A549 (cell line): ENCODE data around the gene ARFGEF3. TPM values are rescaled to one million over a fixed set of nuclear protein-coding genes. Genes with fewer than 3 reads are reported as not detected.

ENCODE experiments used
- ATAC-seq, 2 experiments: fragments of 200-7000 bp in 1 of 2; fragments of >200 bp in 1 of 2; cut with Nextera tagmentation in 1 of 2; cut with Tn5 transposase in 1 of 2; 3 replicates each; pipeline versions ENCODE4 v1.8.0 to v1.9.1; 2018 to 2020; ENCODE audit warnings: mild to moderate bottlenecking in 1 of 2, moderate library complexity in 1 of 2
- CTCF ChIA-PET: fragments of 300-600 bp; sonication (Branson Sonifier 250); formaldehyde crosslinking; extraction: SDS; loops from one replicate; lab custom pipeline; 2021; ENCODE audit warnings: antibody characterized with exemption, inconsistent platforms; lab: Yijun Ruan, JAX
- POLR2A ChIA-PET: fragments of 350-600 bp; formaldehyde crosslinking; extraction: SDS; loops from one replicate; lab custom pipeline; 2021; ENCODE audit warnings: antibody characterized with exemption, inconsistent platforms; lab: Yijun Ruan, JAX
- DNase-seq, 2 experiments: peaks; one replicate each; pipeline versions ENCODE4 v3.0.0 to v3.0.0-alpha.2; 2011 to 2016; ENCODE audit warnings: low read depth in 1 of 2, low spot score in 1 of 2
- FAIRE-seq: peaks from 2 replicates; lab custom pipeline; 2011; peaks lifted over from hg19 to GRCh38; lab: Jason Lieb, UNC
- H3K27ac ChIP-seq, 2 experiments: fragments of >200 bp; sonication (Bioruptor Twin); formaldehyde crosslinking; 3 replicates each; pipeline ENCODE4 v1.5.1; 2016 to 2017
- H3K4me1 ChIP-seq: fragments of >200 bp; sonication (Bioruptor Twin); formaldehyde crosslinking; 3 replicates; pipeline ENCODE4 v1.6.1; 2016
- H3K4me2 ChIP-seq: fragments of >200 bp; sonication (Bioruptor Twin); formaldehyde crosslinking; 3 replicates; pipeline ENCODE4 v1.6.1; 2016
- H3K4me3 ChIP-seq: fragments of >200 bp; sonication (Bioruptor Twin); formaldehyde crosslinking; 3 replicates; pipeline ENCODE4 v1.5.1; 2016
- H3K9me3 ChIP-seq: fragments of >200 bp; sonication (Bioruptor Twin); formaldehyde crosslinking; 3 replicates; pipeline ENCODE4 v1.6.1; 2016
- CBX2 ChIP-seq: fragments of 200-600 bp; sonication (generic); IDR thresholded peaks from 2 replicates; pipeline ENCODE4 v1.6.1; 2016; ENCODE audit warnings: low read depth, mild to moderate bottlenecking, borderline replicate concordance
- CEBPB ChIP-seq, 2 experiments: fragments of >200 bp in 1 of 2; sonication (Bioruptor Twin) in 1 of 2; formaldehyde crosslinking in 1 of 2; IDR thresholded peaks; 2 replicates each; pipeline ENCODE4 v1.6.1; 2012 to 2016
- EP300 ChIP-seq, 2 experiments: fragments of >200 bp; sonication (Bioruptor Twin); formaldehyde crosslinking; IDR thresholded peaks; 2 replicates in 1 of 2; 3 replicates in 1 of 2; pipeline ENCODE4 v1.6.1; 2016 to 2017
- ESRRA ChIP-seq: fragments of 150-350 bp; IDR thresholded peaks from 2 replicates; pipeline ENCODE4 v1.6.1; 2014; ENCODE audit warnings: mild to moderate bottlenecking, low read length, borderline replicate concordance
- FOXS1 ChIP-seq: fragments of 250-450 bp; sonication (Bioruptor Pico); IDR thresholded peaks from 2 replicates; pipeline ENCODE4 v1.5.0; 2020; ENCODE audit warnings: mild to moderate bottlenecking, moderate library complexity
- HOXB13 ChIP-seq: fragments of 250-450 bp; sonication (Bioruptor Pico); IDR thresholded peaks from 2 replicates; pipeline ENCODE4 v1.5.0; 2020; ENCODE audit warnings: low read depth, mild to moderate bottlenecking, moderate library complexity
- HOXB5 ChIP-seq: fragments of 250-450 bp; sonication (Bioruptor Pico); IDR thresholded peaks from 2 replicates; pipeline ENCODE4 v1.5.0; 2020; ENCODE audit warnings: mild to moderate bottlenecking, moderate library complexity
- JUN ChIP-seq, 2 experiments: fragments of >200 bp; sonication (Bioruptor Twin); formaldehyde crosslinking; IDR thresholded peaks; 2 replicates in 1 of 2; 3 replicates in 1 of 2; pipeline ENCODE4 v1.6.1; 2016 to 2017
- JUNB ChIP-seq: fragments of >200 bp; sonication (Bioruptor Twin); formaldehyde crosslinking; IDR thresholded peaks from 2 replicates; pipeline ENCODE4 v1.6.1; 2016
- KDM1A ChIP-seq: fragments of 200-600 bp; sonication (generic); IDR thresholded peaks from 2 replicates; pipeline ENCODE4 v1.6.1; 2016; ENCODE audit warnings: low read depth, mild to moderate bottlenecking
- KDM5A ChIP-seq: fragments of 200-600 bp; sonication (generic); IDR thresholded peaks from 2 replicates; pipeline ENCODE4 v1.6.1; 2016; ENCODE audit warnings: antibody characterized with exemption, mild to moderate bottlenecking
- MAFK ChIP-seq: fragments of 450-650 bp; IDR thresholded peaks from 2 replicates; pipeline ENCODE4 v1.6.1; 2014; ENCODE audit not compliant: partially characterized antibody
- MAZ ChIP-seq: fragments of 150-350 bp; IDR thresholded peaks from 2 replicates; pipeline ENCODE4 v1.6.1; 2014; ENCODE audit warnings: antibody characterized with exemption, low read depth, low read length, borderline replicate concordance
- MYC ChIP-seq: IDR thresholded peaks from 2 replicates; pipeline ENCODE4 v1.6.1; 2012; ENCODE audit warnings: mild to moderate bottlenecking, inconsistent platforms, low read length, improper control_type of control experiment, borderline replicate concordance
- NFE2L2 ChIP-seq: fragments of 150-350 bp; conservative IDR thresholded peaks from 2 replicates; pipeline ENCODE4 v1.6.1; 2014; ENCODE audit warnings: low read length
- NPAS2 ChIP-seq: fragments of 250-450 bp; sonication (Bioruptor Pico); IDR thresholded peaks from 2 replicates; pipeline ENCODE4 v1.8.0; 2022; ENCODE audit warnings: mild to moderate bottlenecking, moderate library complexity, borderline replicate concordance
- POLR2A ChIP-seq: IDR thresholded peaks from 2 replicates; pipeline ENCODE4 v1.6.1; 2012; ENCODE audit warnings: mild to moderate bottlenecking, low read length
- RAD21 ChIP-seq, 2 experiments: fragments of >200 bp in 1 of 2; sonication (Bioruptor Twin) in 1 of 2; formaldehyde crosslinking in 1 of 2; IDR thresholded peaks in 1 of 2; conservative IDR thresholded peaks in 1 of 2; 2 replicates in 1 of 2; 3 replicates in 1 of 2; pipeline ENCODE4 v1.6.1; 2012 to 2018; ENCODE audit warnings: inconsistent platforms in 1 of 2
- RARB ChIP-seq: fragments of 250-450 bp; sonication (Bioruptor Pico); IDR thresholded peaks from 2 replicates; pipeline ENCODE4 v1.8.0; 2021; ENCODE audit warnings: mild to moderate bottlenecking, moderate library complexity
- RFX5 ChIP-seq: fragments of 450-650 bp; IDR thresholded peaks from 2 replicates; pipeline ENCODE4 v1.7.1; 2014; ENCODE audit warnings: antibody characterized with exemption, mild to moderate bottlenecking, moderate library complexity
- SMC3 ChIP-seq: fragments of >200 bp; sonication (Bioruptor Twin); formaldehyde crosslinking; IDR thresholded peaks from 3 replicates; pipeline ENCODE4 v1.6.1; 2018; ENCODE audit warnings: inconsistent platforms
- SREBF2 ChIP-seq: fragments of 450-650 bp; IDR thresholded peaks from 2 replicates; pipeline ENCODE4 v1.6.1; 2014; ENCODE audit warnings: mild to moderate bottlenecking, moderate library complexity
- TFCP2L1 ChIP-seq: fragments of 250-450 bp; sonication (Bioruptor Pico); IDR thresholded peaks from 2 replicates; pipeline ENCODE4 v1.5.0; 2021; ENCODE audit warnings: mild to moderate bottlenecking
- TP53 ChIP-seq: fragments of 250-450 bp; sonication (Bioruptor Pico); IDR thresholded peaks from 2 replicates; pipeline ENCODE4 v1.5.0; 2021; ENCODE audit warnings: mild to moderate bottlenecking, moderate library complexity
- ZC3H11A ChIP-seq: fragments of 450-650 bp; IDR thresholded peaks from 2 replicates; pipeline ENCODE4 v1.6.1; 2014; ENCODE audit warnings: antibody characterized with exemption, mild to moderate bottlenecking
- ZNF302 ChIP-seq: fragments of 250-450 bp; sonication (Bioruptor Pico); IDR thresholded peaks from 2 replicates; pipeline ENCODE4 v1.9.0; 2021; ENCODE audit warnings: inconsistent platforms, mild to moderate bottlenecking, moderate library complexity
- WGBS: methylation state at CpG from one replicate; pipeline ENCODE4 v1.1.6; 2017; ENCODE audit errors: missing lambda C conversion rate; 5-methylcytosine and 5-hydroxymethylcytosine counted together
- polyA plus RNA-seq, 4 experiments: library from polyadenylated mRNA; depleted of rRNA in 3 of 4; stranded (reverse); fragments of >200 nt; fragmentation: RNase III in 1 of 4; extraction: RNeasy Plus Mini Kit Qiagen cat#74134 plus additional on column Dnase treatment in 1 of 4; gene quantifications; 2 replicates in 3 of 4; 3 replicates in 1 of 4; pipeline ENCODE4 v1.2.3, GENCODE V29; 2011 to 2017
- TF ChIP-seq, protein P1 (sequence below): fragments of 250-450 bp; sonication (Bioruptor Pico); IDR thresholded peaks from 2 replicates; pipeline ENCODE4 v1.5.0; 2021; ENCODE audit warnings: mild to moderate bottlenecking, moderate library complexity, borderline replicate concordance
- TF ChIP-seq, protein P2 (sequence below): fragments of 250-450 bp; sonication (Bioruptor Pico); IDR thresholded peaks from 2 replicates; pipeline ENCODE4 v1.5.0; 2020; ENCODE audit warnings: low read depth, mild to moderate bottlenecking, moderate library complexity

The ARFGEF3 gene
- polyA plus RNA-seq, 2 of the 4 experiments (the other 2 are of a cell fraction): 0.15 to 0.83 TPM

DNA sequence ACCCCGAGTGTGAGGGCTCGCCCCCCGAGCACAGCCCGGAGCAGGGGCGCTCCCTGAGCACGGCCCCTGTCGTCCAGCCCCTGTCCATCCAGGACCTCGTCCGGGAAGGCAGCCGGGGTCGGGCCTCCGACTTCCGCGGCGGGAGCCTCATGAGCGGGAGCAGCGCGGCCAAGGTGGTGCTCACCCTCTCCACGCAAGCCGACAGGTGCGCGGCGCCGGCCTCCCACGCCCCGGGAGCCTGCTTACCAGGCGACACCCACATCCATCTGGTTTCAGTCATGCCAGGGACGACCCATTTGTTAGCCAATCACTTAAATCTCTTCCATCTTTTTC, 130.1 kb downstream of the ARFGEF3 start:
- Histone ChIP-seq H3K4me1 (no peaks in the 10 kb centered on the region), H3K9me3 (no peaks in the 10 kb centered on the region), H3K4me3 (no peak overlapping the region), H3K4me2 (no peak overlapping the region), H3K27ac (no peak overlapping the region)
- TF ChIP-seq EP300 (IDR thresholded peaks at IDR 0.05): no peak
- no peak for TF ChIP-seq CBX2
- TF ChIP-seq KDM1A: no peak
- TF ChIP-seq, protein P1, sequence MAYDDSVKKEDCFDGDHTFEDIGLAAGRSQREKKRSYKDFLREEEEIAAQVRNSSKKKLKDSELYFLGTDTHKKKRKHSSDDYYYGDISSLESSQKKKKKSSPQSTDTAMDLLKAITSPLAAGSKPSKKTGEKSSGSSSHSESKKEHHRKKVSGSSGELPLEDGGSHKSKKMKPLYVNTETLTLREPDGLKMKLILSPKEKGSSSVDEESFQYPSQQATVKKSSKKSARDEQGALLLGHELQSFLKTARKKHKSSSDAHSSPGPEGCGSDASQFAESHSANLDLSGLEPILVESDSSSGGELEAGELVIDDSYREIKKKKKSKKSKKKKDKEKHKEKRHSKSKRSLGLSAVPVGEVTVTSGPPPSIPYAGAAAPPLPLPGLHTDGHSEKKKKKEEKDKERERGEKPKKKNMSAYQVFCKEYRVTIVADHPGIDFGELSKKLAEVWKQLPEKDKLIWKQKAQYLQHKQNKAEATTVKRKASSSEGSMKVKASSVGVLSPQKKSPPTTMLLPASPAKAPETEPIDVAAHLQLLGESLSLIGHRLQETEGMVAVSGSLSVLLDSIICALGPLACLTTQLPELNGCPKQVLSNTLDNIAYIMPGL (CRISPR knock-in tag): no peak
- TF ChIP-seq HOXB13 (CRISPR knock-in tag): no peak
- no peak for TF ChIP-seq POLR2A
- TF ChIP-seq MYC: no peak
- no peak for TF ChIP-seq ZC3H11A
- no peak for TF ChIP-seq FOXS1 (CRISPR knock-in tag)
- no peak for TF ChIP-seq NFE2L2
- TF ChIP-seq HOXB5 (CRISPR knock-in tag): no peak
- no peak for TF ChIP-seq SMC3
- TF ChIP-seq ESRRA: no peak
- ChIA-PET POLR2A (no interaction called here), CTCF (no interaction called here)
- ATAC-seq (no peak), FAIRE-seq (no peak), DNase-seq (no peak)
- 82% methylated on average over 13 of the region's 28 CpGs for WGBS

DNA sequence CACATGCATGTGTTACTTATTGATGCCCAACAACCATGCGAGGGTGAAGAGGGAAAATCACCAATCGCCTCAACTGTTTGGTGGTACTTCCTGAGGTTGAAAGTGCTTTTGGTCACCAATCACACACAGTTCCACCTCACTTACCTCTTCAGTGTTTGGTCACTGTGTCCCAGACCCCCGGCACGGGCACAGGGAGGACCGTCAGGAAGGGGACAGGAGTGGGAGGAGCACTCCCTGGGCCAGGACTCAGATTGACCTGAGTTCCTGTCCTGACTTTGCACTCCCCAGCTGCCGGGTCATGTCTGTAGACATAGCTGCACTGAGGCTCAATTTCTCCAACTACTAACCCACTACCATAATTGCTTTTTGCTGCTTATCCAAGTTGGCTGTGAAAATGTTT, 130.7 kb downstream of the ARFGEF3 start:
- FAIRE-seq (no peak), DNase-seq (no peak), ATAC-seq (no peak)
- Histone ChIP-seq H3K4me3 (no peak overlapping the region), H3K9me3 (no peaks in the 10 kb centered on the region), H3K4me2 (no peak overlapping the region), H3K4me1 (no peaks in the 10 kb centered on the region), H3K27ac (no peak overlapping the region)
- POLR2A ChIA-PET: no interaction called here
- WGBS: 82% methylated on average over 4 of the region's 6 CpGs
- TF ChIP-seq RAD21 (conservative IDR thresholded peaks at IDR 0.05 in 1 of 2, IDR thresholded peaks at IDR 0.05 in 1 of 2) (no peak), SREBF2 (no peak), RFX5 (no peak), NPAS2 (CRISPR knock-in tag) (no peak), JUN (IDR thresholded peaks at IDR 0.05) (no peak), MAZ (no peak), ZNF302 (CRISPR knock-in tag) (no peak), CEBPB (IDR thresholded peaks at IDR 0.05) (no peak), JUNB (no peak), KDM5A (no peak), TFCP2L1 (no peak), TP53 (CRISPR knock-in tag) (no peak), RARB (CRISPR knock-in tag) (no peak), MAFK (no peak)
- TF ChIP-seq, protein P2, sequence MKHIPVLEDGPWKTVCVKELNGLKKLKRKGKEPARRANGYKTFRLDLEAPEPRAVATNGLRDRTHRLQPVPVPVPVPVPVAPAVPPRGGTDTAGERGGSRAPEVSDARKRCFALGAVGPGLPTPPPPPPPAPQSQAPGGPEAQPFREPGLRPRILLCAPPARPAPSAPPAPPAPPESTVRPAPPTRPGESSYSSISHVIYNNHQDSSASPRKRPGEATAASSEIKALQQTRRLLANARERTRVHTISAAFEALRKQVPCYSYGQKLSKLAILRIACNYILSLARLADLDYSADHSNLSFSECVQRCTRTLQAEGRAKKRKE (CRISPR knock-in tag): no peak
- CTCF ChIA-PET: interaction anchor here (0.6 kb wide), 1 partner anchor 112 kb away, joined by 3 read pairs; the partner anchor contains the start of gene HEBP2
